Activated CD8-positive, alpha-beta memory T cell treated with anti-CD3 and anti-CD28 coated beads for 4 hours (primary cell): ENCODE measurements around the gene OR10T2.
"Not testable (repeated sequence)": the region's sequence is repeated elsewhere in the genome, so short reads cannot be mapped to it uniquely, and the experiment has no call there.

ENCODE experiments used
- DNase-seq, 2 donors: peaks; one replicate each; pipeline ENCODE4 v3.0.0-alpha.2; 2020; ENCODE audit warnings: low read depth in 2 of 2

OR10T2 gene

GRCh38 chr1:158356616-158357015, 42.6 kb downstream of the OR10T2 start:
- DNase-seq, result no peak

GRCh38 chr1:158355773-158356285, 43.4 kb downstream of the OR10T2 start:
- DNase-seq, result no peak

- no peak for DNase-seq
Observed at GRCh38 chr1:158354255-158354654, 45.0 kb downstream of the OR10T2 start.

- DNase-seq, result no peak
Observed at GRCh38 chr1:158353303-158354075, 45.8 kb downstream of the OR10T2 start, which contains the start of gene CD1E. Gene CD1E (plus strand): TSS chr1:158353894. CDS start chr1:158353989, 95 bp downstream.

GRCh38 chr1:158348946-158349345, 50.3 kb downstream of the OR10T2 start:
- DNase-seq, result not testable (repeated sequence)
